Activated naive CD4-positive, alpha-beta T cell treated with anti-CD3 and anti-CD28 coated beads, Interleukin-2, amount 50 U/mL, for 72 hours (primary cell): ENCODE data around the gene LY6G5B. TPM values are rescaled to one million over a fixed set of nuclear protein-coding genes. Genes with fewer than 3 reads are reported as not detected.
A peak's percentile ranks its signal among the peaks of the same experiment; 100 is the strongest.

Experiments used
- ATAC-seq, 2 donors: fragments of 150-1000 bp; cut with Tn5 transposase; 2 replicates each; pipeline ENCODE4 v1.10.0; 2021; ENCODE audit warnings: mild to moderate bottlenecking in 2 of 2, moderate library complexity in 2 of 2
- DNase-seq, 2 donors: peaks; one replicate each; pipeline ENCODE4 v3.0.0; 2021 to 2022; ENCODE audit warnings: low spot score in 2 of 2
- H3K27ac Mint-ChIP-seq, 2 donors: one replicate each; pipeline ENCODE4 v1.8.0; 2022; ENCODE audit warnings: mild to moderate bottlenecking in 2 of 2, mixed read lengths in 2 of 2
- H3K36me3 Mint-ChIP-seq, 2 donors: one replicate each; pipeline ENCODE4 v1.8.0; 2022; ENCODE audit warnings: mixed read lengths in 2 of 2
- H3K9me3 Mint-ChIP-seq, 2 donors: one replicate each; pipeline ENCODE4 v1.8.0; 2022; ENCODE audit warnings: mixed read lengths in 2 of 2
- total RNA-seq, 2 donors: library from RNA; stranded (reverse); gene quantifications; one replicate each; pipeline ENCODE4 v1.2.3, GENCODE V29; 2022

Gene LY6G5B
- total RNA-seq, 2 donors from 2014 or later, result 23.4 to 26.5 TPM

GRCh38 chr6:31634969-31635575, 34.7 kb upstream of the LY6G5B start:
- DNase-seq (no peak), ATAC-seq (peak in 1 of 2 donors; percentile 5)
- H3K36me3 Mint-ChIP-seq, result peaks cover 22% of the 10 kb centered on the region in 2 donors
- H3K9me3 Mint-ChIP-seq, result no peaks in the 10 kb centered on the region
- H3K27ac Mint-ChIP-seq, result peak overlapping the region; percentile 24 to 63

GRCh38 chr6:31636698-31637596, 32.8 kb upstream of the LY6G5B start:
- H3K36me3 Mint-ChIP-seq, result peaks cover 10 to 17% of the 10 kb centered on the region in 2 donors
- peak in 1 of 2 donors; percentile 3 for ATAC-seq
- H3K27ac Mint-ChIP-seq, result peak overlapping the region; percentile 13 to 70
- no peak for DNase-seq
- no peaks in the 10 kb centered on the region for H3K9me3 Mint-ChIP-seq

- H3K36me3 Mint-ChIP-seq, result peaks cover 8 to 17% of the 10 kb centered on the region in 2 donors
- peak overlapping the region; percentile 36 to 85 for H3K27ac Mint-ChIP-seq
- peak in 1 of 2 donors; percentile 3 for ATAC-seq
- H3K9me3 Mint-ChIP-seq, result no peaks in the 10 kb centered on the region
- DNase-seq, result no peak
These were observed 30.7 kb upstream of the LY6G5B start for GRCh38 chr6:31639043-31639442.

- ATAC-seq (peak; percentile 14 to 69), DNase-seq (no peak)
- Mint-ChIP-seq H3K36me3 (peaks cover 5 to 17% of the 10 kb centered on the region in 2 donors), H3K27ac (peak overlapping the region in 1 of 2 donors; percentile 85), H3K9me3 (no peaks in the 10 kb centered on the region)
These were observed 30.3 kb upstream of the LY6G5B start for GRCh38 chr6:31639449-31639861.

- ATAC-seq, result no peak
- no peaks in the 10 kb centered on the region for H3K9me3 Mint-ChIP-seq
- H3K27ac Mint-ChIP-seq, result peak overlapping the region; percentile 77 to 85
- H3K36me3 Mint-ChIP-seq, result peaks cover 5 to 16% of the 10 kb centered on the region in 2 donors
- no peak for DNase-seq
These were observed 29.2 kb upstream of the LY6G5B start for GRCh38 chr6:31640612-31641011.

- Mint-ChIP-seq H3K36me3 (peaks cover 5 to 12% of the 10 kb centered on the region in 2 donors), H3K27ac (peak overlapping the region; percentile 85 to 86), H3K9me3 (no peaks in the 10 kb centered on the region)
- ATAC-seq (no peak), DNase-seq (no peak)
These were observed 28.4 kb upstream of the LY6G5B start for GRCh38 chr6:31641370-31641769.

- peaks cover 8 to 9% of the 10 kb centered on the region in 2 donors for H3K36me3 Mint-ChIP-seq
- DNase-seq (no peak), ATAC-seq (no peak)
- H3K27ac Mint-ChIP-seq, result peak overlapping the region; percentile 44 to 85
- H3K9me3 Mint-ChIP-seq, result no peaks in the 10 kb centered on the region
These were observed 26.8 kb upstream of the LY6G5B start for GRCh38 chr6:31642798-31643570.

- Mint-ChIP-seq H3K36me3 (peaks cover 8 to 9% of the 10 kb centered on the region in 2 donors), H3K9me3 (no peaks in the 10 kb centered on the region), H3K27ac (peak overlapping the region in 1 of 2 donors; percentile 14)
- no peak for DNase-seq
- ATAC-seq, result no peak
These were observed 25.8 kb upstream of the LY6G5B start for GRCh38 chr6:31643818-31644454.

- DNase-seq (no peak), ATAC-seq (no peak)
- no peak overlapping the region for H3K27ac Mint-ChIP-seq
- H3K9me3 Mint-ChIP-seq, result no peaks in the 10 kb centered on the region
- peaks cover 10 to 14% of the 10 kb centered on the region in 2 donors for H3K36me3 Mint-ChIP-seq
These were observed 24.5 kb upstream of the LY6G5B start for GRCh38 chr6:31645325-31645724.

- DNase-seq, result no peak
- Mint-ChIP-seq H3K27ac (peak overlapping the region; percentile 98 to 99), H3K9me3 (no peaks in the 10 kb centered on the region), H3K36me3 (peaks cover 26 to 41% of the 10 kb centered on the region in 2 donors)
- peak; percentile 62 to 79 for ATAC-seq
These were observed 18.1 kb upstream of the LY6G5B start for GRCh38 chr6:31651602-31652191.

- ATAC-seq (peak; percentile 62 to 72), DNase-seq (no peak)
- no peaks in the 10 kb centered on the region for H3K9me3 Mint-ChIP-seq
These were observed 16.7 kb upstream of the LY6G5B start for GRCh38 chr6:31652925-31653724.

GRCh38 chr6:31654574-31655348, 15.0 kb upstream of the LY6G5B start:
- ATAC-seq (no peak), DNase-seq (no peak)
- Mint-ChIP-seq H3K27ac (no peak overlapping the region), H3K9me3 (no peaks in the 10 kb centered on the region), H3K36me3 (peaks cover 22 to 56% of the 10 kb centered on the region in 2 donors)

More at GRCh38 chr6:31652925-31653724, 16.7 kb upstream of the LY6G5B start:
- peaks cover 22 to 49% of the 10 kb centered on the region in 2 donors for H3K36me3 Mint-ChIP-seq
- peak overlapping the region; percentile 98 to 99 for H3K27ac Mint-ChIP-seq

GRCh38 chr6:31655349-31656237, 14.2 kb upstream of the LY6G5B start, which contains the start of gene APOM:
APOM (plus strand) TSS chr6:31655894; CDS start chr6:31655967, 73 bp downstream.
- Mint-ChIP-seq H3K9me3 (no peaks in the 10 kb centered on the region), H3K36me3 (peaks cover 29 to 60% of the 10 kb centered on the region in 2 donors), H3K27ac (no peak within 1 kb of the TSS)
- ATAC-seq, result no peak
- no peak for DNase-seq
